ENCODE results near the gene ALG12. TPM values are rescaled to one million over a fixed set of nuclear protein-coding genes. Genes with fewer than 3 reads are reported as not detected.

ALG12 gene
- total RNA-seq, 1 experiment from 2014 or later, result 25.4 TPM

- intact Hi-C loops (cut with micrococcal nuclease; ENCODE audit: unreplicated experiment), result no loop called here
- DNase-seq, result no peak
- Mint-ChIP-seq H3K9me3 (ENCODE audit: low read depth, unreplicated experiment) (peaks cover 14% of the 10 kb centered on the region), H3K4me3 (ENCODE audit: low read depth, unreplicated experiment) (no peak overlapping the region), H3K27ac (ENCODE audit: unreplicated experiment) (no peak overlapping the region), H3K4me1 (ENCODE audit: low read depth, unreplicated experiment) (no peaks in the 10 kb centered on the region), H3K27me3 (ENCODE audit: unreplicated experiment) (no peaks in the 10 kb centered on the region), H3K36me3 (ENCODE audit: insufficient read depth, unreplicated experiment) (peaks cover 42% of the 10 kb centered on the region)
- CTCF ChIA-PET, result no interaction called here
- no TSS peak for BruUV-seq (replicated peaks)
- no peak for TF ChIP-seq CTCF (IDR thresholded peaks at IDR 0.05; ENCODE audit: unreplicated experiment)
These were observed 46.8 kb downstream of the ALG12 start for GRCh38 chr22:49871482-49871881.

GRCh38 chr22:49869845-49870712, 48.2 kb downstream of the ALG12 start:
- CTCF ChIA-PET, result no interaction called here
- Mint-ChIP-seq H3K4me1 (ENCODE audit: low read depth, unreplicated experiment) (no peaks in the 10 kb centered on the region), H3K9me3 (ENCODE audit: low read depth, unreplicated experiment) (peaks cover 21% of the 10 kb centered on the region), H3K27me3 (ENCODE audit: unreplicated experiment) (no peaks in the 10 kb centered on the region), H3K27ac (ENCODE audit: unreplicated experiment) (no peak overlapping the region), H3K4me3 (ENCODE audit: low read depth, unreplicated experiment) (no peak overlapping the region), H3K36me3 (ENCODE audit: insufficient read depth, unreplicated experiment) (peaks cover 42% of the 10 kb centered on the region)
- BruUV-seq (replicated peaks), result no TSS peak
- TF ChIP-seq CTCF (IDR thresholded peaks at IDR 0.05; ENCODE audit: unreplicated experiment), result no peak
- no peak for DNase-seq
- intact Hi-C loops (cut with micrococcal nuclease; ENCODE audit: unreplicated experiment), result no loop called here

DNA sequence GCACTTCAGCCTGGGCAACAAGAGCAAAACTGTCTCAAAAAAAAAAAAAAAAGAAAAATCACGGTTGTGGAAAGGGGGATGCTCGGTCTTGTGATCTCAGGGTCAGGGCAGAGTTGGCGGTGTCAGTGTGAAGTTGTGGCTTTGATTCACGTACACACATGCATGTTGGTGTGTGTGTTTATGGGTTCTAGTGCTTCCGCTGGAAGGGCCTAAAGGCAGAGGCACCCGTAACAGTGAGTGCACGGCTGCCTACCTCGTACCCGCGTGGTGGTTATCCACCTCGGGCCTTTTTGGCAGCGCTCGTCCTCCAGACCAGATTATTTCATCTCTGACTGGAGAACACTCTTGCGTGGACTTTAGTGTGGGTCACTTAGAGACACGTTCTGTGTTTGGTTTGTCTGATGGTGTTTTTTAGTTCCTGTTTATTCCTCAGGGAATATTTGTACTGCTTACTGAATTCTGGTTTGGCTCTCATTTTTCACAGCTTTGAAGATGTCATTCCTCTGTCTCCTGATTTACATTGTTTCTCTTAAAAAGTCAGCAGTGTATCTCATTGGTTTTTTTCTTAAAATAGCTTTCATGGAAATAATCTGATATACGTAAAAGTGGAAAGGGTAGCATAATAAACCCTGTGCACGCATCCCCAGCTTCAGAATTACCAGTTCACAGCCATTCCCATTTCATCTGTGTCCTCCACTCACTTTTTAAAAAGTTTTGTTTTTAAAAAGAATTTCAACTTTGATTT, 49.0 kb downstream of the ALG12 start:
- intact Hi-C loops (cut with micrococcal nuclease; ENCODE audit: unreplicated experiment), result no loop called here
- DNase-seq, result no peak
- CTCF ChIA-PET, result no interaction called here
- TF ChIP-seq CTCF (IDR thresholded peaks at IDR 0.05; ENCODE audit: unreplicated experiment), result no peak
- no TSS peak for BruUV-seq (replicated peaks)
- no peaks in the 10 kb centered on the region for H3K4me1 Mint-ChIP-seq (ENCODE audit: low read depth, unreplicated experiment)
- peak overlapping the region; percentile 27 for H3K27ac Mint-ChIP-seq (ENCODE audit: unreplicated experiment)
- no peak overlapping the region for H3K4me3 Mint-ChIP-seq (ENCODE audit: low read depth, unreplicated experiment)
- peaks cover 21% of the 10 kb centered on the region for H3K9me3 Mint-ChIP-seq (ENCODE audit: low read depth, unreplicated experiment)
- H3K36me3 Mint-ChIP-seq (ENCODE audit: insufficient read depth, unreplicated experiment), result peaks cover 42% of the 10 kb centered on the region
- H3K27me3 Mint-ChIP-seq (ENCODE audit: unreplicated experiment), result no peaks in the 10 kb centered on the region

DNA sequence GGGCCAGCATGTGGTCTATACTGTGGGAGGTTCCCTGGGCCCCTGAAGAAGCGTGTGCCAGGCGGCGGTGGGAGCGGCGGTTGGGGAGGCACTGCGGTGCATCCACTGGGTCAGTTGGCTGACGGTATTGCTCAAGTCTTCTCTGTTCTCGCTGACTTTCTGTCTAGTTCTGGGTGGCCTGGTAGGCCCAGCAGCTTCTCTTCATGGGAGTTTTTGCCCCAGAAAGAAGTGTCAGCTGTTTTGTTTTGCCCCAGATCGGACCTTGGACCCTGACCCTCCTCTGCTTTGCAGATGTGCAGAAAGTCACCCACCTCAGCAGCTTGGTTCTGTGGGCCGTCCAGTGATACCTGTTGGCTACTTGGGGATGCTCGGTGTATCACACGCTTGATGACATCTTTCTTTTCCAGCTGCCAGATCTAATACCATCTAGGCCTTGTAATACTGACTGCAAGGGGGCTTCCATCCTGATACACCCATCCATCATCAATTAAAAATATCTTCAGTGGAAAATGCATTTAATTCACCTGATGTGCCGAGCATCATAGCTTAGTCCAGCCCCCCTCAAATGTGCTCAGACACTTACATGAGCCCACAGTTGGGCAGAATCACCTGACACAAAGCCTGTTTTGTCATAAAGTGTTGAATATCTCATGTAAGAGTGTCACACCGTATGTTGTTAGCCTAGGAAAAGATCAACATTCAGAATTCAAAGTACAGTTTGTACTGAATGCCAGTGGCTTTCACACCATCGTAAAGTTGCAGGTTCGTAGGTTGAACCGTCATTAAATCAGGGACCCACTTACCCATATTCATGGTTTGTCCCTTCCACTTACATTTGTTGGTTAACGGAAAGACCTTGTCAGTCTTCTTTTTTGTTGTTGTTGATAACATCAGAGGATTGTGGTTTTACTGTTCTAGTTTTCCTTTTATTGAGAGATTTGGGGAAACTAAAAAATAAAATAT, 50.7 kb downstream of the ALG12 start:
- no peaks in the 10 kb centered on the region for H3K27me3 Mint-ChIP-seq (ENCODE audit: unreplicated experiment)
- TF ChIP-seq CTCF (IDR thresholded peaks at IDR 0.05; ENCODE audit: unreplicated experiment), result no peak
- no peaks in the 10 kb centered on the region for H3K4me1 Mint-ChIP-seq (ENCODE audit: low read depth, unreplicated experiment)
- no peak for DNase-seq
- H3K36me3 Mint-ChIP-seq (ENCODE audit: insufficient read depth, unreplicated experiment), result peaks cover 32% of the 10 kb centered on the region
- H3K27ac Mint-ChIP-seq (ENCODE audit: unreplicated experiment), result no peak overlapping the region
- BruUV-seq (replicated peaks), result no TSS peak
- CTCF ChIA-PET, result no interaction called here
- intact Hi-C loops (cut with micrococcal nuclease; ENCODE audit: unreplicated experiment), result no loop called here
- H3K4me3 Mint-ChIP-seq (ENCODE audit: low read depth, unreplicated experiment), result no peak overlapping the region
- H3K9me3 Mint-ChIP-seq (ENCODE audit: low read depth, unreplicated experiment), result peaks cover 21% of the 10 kb centered on the region
